ENCODE measurements around the gene FXYD7.

DNA sequence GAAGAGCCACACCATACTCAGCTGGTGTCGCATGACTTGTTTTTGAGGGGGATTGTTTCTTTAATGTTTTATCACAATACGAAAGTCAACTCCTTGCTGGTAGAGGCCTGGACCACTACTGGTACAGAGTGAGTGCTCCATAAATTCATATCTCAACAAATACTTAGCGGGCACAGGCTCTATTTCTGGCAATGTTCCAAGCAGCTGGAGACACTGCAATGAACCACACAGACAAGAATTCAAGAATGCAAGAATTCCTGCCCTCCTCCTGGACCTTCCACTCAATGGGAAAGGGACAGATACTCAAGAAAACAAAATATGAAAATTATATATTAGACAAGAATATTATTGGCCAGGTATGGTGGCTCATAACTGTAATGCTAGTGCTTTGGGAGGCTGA, 6.4 kb downstream of the FXYD7 start:
- TF ChIP-seq, protein P1, sequence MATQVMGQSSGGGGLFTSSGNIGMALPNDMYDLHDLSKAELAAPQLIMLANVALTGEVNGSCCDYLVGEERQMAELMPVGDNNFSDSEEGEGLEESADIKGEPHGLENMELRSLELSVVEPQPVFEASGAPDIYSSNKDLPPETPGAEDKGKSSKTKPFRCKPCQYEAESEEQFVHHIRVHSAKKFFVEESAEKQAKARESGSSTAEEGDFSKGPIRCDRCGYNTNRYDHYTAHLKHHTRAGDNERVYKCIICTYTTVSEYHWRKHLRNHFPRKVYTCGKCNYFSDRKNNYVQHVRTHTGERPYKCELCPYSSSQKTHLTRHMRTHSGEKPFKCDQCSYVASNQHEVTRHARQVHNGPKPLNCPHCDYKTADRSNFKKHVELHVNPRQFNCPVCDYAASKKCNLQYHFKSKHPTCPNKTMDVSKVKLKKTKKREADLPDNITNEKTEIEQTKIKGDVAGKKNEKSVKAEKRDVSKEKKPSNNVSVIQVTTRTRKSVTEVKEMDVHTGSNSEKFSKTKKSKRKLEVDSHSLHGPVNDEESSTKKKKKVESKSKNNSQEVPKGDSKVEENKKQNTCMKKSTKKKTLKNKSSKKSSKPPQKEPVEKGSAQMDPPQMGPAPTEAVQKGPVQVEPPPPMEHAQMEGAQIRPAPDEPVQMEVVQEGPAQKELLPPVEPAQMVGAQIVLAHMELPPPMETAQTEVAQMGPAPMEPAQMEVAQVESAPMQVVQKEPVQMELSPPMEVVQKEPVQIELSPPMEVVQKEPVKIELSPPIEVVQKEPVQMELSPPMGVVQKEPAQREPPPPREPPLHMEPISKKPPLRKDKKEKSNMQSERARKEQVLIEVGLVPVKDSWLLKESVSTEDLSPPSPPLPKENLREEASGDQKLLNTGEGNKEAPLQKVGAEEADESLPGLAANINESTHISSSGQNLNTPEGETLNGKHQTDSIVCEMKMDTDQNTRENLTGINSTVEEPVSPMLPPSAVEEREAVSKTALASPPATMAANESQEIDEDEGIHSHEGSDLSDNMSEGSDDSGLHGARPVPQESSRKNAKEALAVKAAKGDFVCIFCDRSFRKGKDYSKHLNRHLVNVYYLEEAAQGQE (IDR thresholded peaks at IDR 0.05; ENCODE audit: low read depth) = no peak
- TF ChIP-seq MAX (IDR thresholded peaks at IDR 0.05) = no peak
- TF ChIP-seq POLR2A (IDR thresholded peaks at IDR 0.05; ENCODE audit: borderline replicate concordance, extremely low read depth, insufficient read depth, insufficient read length) = no peak
- TF ChIP-seq YY1 (IDR thresholded peaks at IDR 0.05; ENCODE audit: extremely low read depth, insufficient replicate concordance, low read depth, low read length) = no peak
- TF ChIP-seq, protein P2, sequence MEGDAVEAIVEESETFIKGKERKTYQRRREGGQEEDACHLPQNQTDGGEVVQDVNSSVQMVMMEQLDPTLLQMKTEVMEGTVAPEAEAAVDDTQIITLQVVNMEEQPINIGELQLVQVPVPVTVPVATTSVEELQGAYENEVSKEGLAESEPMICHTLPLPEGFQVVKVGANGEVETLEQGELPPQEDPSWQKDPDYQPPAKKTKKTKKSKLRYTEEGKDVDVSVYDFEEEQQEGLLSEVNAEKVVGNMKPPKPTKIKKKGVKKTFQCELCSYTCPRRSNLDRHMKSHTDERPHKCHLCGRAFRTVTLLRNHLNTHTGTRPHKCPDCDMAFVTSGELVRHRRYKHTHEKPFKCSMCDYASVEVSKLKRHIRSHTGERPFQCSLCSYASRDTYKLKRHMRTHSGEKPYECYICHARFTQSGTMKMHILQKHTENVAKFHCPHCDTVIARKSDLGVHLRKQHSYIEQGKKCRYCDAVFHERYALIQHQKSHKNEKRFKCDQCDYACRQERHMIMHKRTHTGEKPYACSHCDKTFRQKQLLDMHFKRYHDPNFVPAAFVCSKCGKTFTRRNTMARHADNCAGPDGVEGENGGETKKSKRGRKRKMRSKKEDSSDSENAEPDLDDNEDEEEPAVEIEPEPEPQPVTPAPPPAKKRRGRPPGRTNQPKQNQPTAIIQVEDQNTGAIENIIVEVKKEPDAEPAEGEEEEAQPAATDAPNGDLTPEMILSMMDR (IDR thresholded peaks at IDR 0.05 in 2 of 3, conservative IDR thresholded peaks at IDR 0.05 in 1 of 3; ENCODE audit: borderline replicate concordance in 1 of 3, insufficient read depth in 1 of 3, low read depth in 2 of 3, low read length in 2 of 3) = no peak
- no peak for TF ChIP-seq CEBPB (IDR thresholded peaks at IDR 0.05; ENCODE audit: low read depth)
- TF ChIP-seq POLR2AphosphoS5 (IDR thresholded peaks at IDR 0.05; ENCODE audit: low read depth, low read length) = no peak
- TF ChIP-seq EZH2 (IDR thresholded peaks at IDR 0.05) = no peak
- no peak for TF ChIP-seq ZNF274 (IDR thresholded peaks at IDR 0.05; ENCODE audit: low read depth, low read length)
- TF ChIP-seq EZH2phosphoT487 (IDR thresholded peaks at IDR 0.05; ENCODE audit: borderline replicate concordance) = no peak
- no peak for TF ChIP-seq RAD21 (IDR thresholded peaks at IDR 0.05; ENCODE audit: low read depth)
- no peak for TF ChIP-seq SIN3A (IDR thresholded peaks at IDR 0.05; ENCODE audit: low read depth)

Data from HCT116 (cell line).